HEK293 (cell line): ENCODE results near the gene PHKA1.
A peak's percentile ranks its signal among the peaks of the same experiment; 100 is the strongest.

ENCODE experiments used
- EGR2 ChIP-seq: fragments of 450-650 bp; formaldehyde crosslinking; IDR thresholded peaks from 2 replicates; pipeline ENCODE4 v1.5.1; 2016; ENCODE audit warnings: low read depth, missing biosample characterization, missing genetic modification characterization
- IKZF3 ChIP-seq: fragments of 450-650 bp; IDR thresholded peaks from 2 replicates; pipeline ENCODE4 v1.5.0; 2018; ENCODE audit warnings: missing biosample characterization, mild to moderate bottlenecking, missing genetic modification characterization, moderate library complexity
- ZBTB17 ChIP-seq: fragments of 450-650 bp; formaldehyde crosslinking; IDR thresholded peaks from 2 replicates; pipeline ENCODE4 v1.5.1; 2016; ENCODE audit warnings: missing biosample characterization, missing genetic modification characterization
- ZBTB20 ChIP-seq: fragments of 450-650 bp; formaldehyde crosslinking; IDR thresholded peaks from 2 replicates; pipeline ENCODE4 v1.5.1; 2016; ENCODE audit warnings: missing biosample characterization, missing genetic modification characterization
- ZBTB8A ChIP-seq: fragments of 450-650 bp; formaldehyde crosslinking; IDR thresholded peaks from 2 replicates; pipeline ENCODE4 v1.5.1; 2016; ENCODE audit warnings: missing biosample characterization, missing genetic modification characterization
- ZFP37 ChIP-seq: fragments of 450-650 bp; formaldehyde crosslinking; IDR thresholded peaks from 2 replicates; pipeline ENCODE4 v1.5.1; 2016; ENCODE audit warnings: missing biosample characterization, missing genetic modification characterization
- ZIC2 ChIP-seq: fragments of 450-650 bp; formaldehyde crosslinking; IDR thresholded peaks from 2 replicates; pipeline ENCODE4 v1.5.1; 2016; ENCODE audit warnings: missing biosample characterization, missing genetic modification characterization
- ZNF10 ChIP-seq: fragments of 450-650 bp; formaldehyde crosslinking; IDR thresholded peaks from 2 replicates; pipeline ENCODE4 v1.5.1; 2017; ENCODE audit warnings: missing biosample characterization, missing genetic modification characterization
- ZNF16 ChIP-seq: fragments of 450-650 bp; formaldehyde crosslinking; IDR thresholded peaks from 2 replicates; pipeline ENCODE4 v1.5.1; 2016; ENCODE audit warnings: low read depth, missing biosample characterization, missing genetic modification characterization
- ZNF174 ChIP-seq: fragments of 450-650 bp; formaldehyde crosslinking; IDR thresholded peaks from 2 replicates; pipeline ENCODE4 v1.5.0; 2017; ENCODE audit warnings: missing biosample characterization, mild to moderate bottlenecking, missing genetic modification characterization
- ZNF184 ChIP-seq: fragments of 450-650 bp; IDR thresholded peaks from 2 replicates; pipeline ENCODE4 v1.5.1; 2018; ENCODE audit warnings: missing biosample characterization, mild to moderate bottlenecking, missing genetic modification characterization
- ZNF274 ChIP-seq, 2 experiments: fragments of 200-500 bp in 1 of 2; fragments of 450-650 bp in 1 of 2; sonication (Bioruptor generic) in 1 of 2; formaldehyde crosslinking in 1 of 2; IDR thresholded peaks; 2 replicates each; pipeline versions ENCODE4 v1.5.1 to v1.6.1; 2014 to 2016; ENCODE audit warnings: borderline replicate concordance in 1 of 2, inconsistent platforms in 1 of 2, low read length in 1 of 2, missing biosample characterization in 1 of 2, missing genetic modification characterization in 1 of 2
- ZNF423 ChIP-seq: fragments of 450-650 bp; formaldehyde crosslinking; IDR thresholded peaks from 2 replicates; pipeline ENCODE4 v1.5.1; 2016; ENCODE audit warnings: missing biosample characterization, missing genetic modification characterization
- ZNF555 ChIP-seq: fragments of 450-650 bp; formaldehyde crosslinking; conservative IDR thresholded peaks from 2 replicates; pipeline ENCODE4 v1.5.1; 2017; ENCODE audit warnings: missing biosample characterization, mild to moderate bottlenecking, missing genetic modification characterization, inconsistent platforms
- ZNF558 ChIP-seq: fragments of 450-650 bp; formaldehyde crosslinking; IDR thresholded peaks from 2 replicates; pipeline ENCODE4 v1.5.1; 2016; ENCODE audit warnings: missing biosample characterization, missing genetic modification characterization
- ZNF560 ChIP-seq: fragments of 450-650 bp; formaldehyde crosslinking; IDR thresholded peaks from 2 replicates; pipeline ENCODE4 v1.5.1; 2017; ENCODE audit warnings: missing biosample characterization, missing genetic modification characterization, borderline replicate concordance
- ZNF561 ChIP-seq: fragments of 450-650 bp; IDR thresholded peaks from 2 replicates; pipeline ENCODE4 v1.5.1; 2018; ENCODE audit warnings: missing biosample characterization, missing genetic modification characterization, borderline replicate concordance
- ZNF600 ChIP-seq: fragments of 450-650 bp; formaldehyde crosslinking; IDR thresholded peaks from 2 replicates; pipeline ENCODE4 v1.5.1; 2016; ENCODE audit warnings: missing biosample characterization, missing genetic modification characterization
- ZNF610 ChIP-seq: fragments of 450-650 bp; formaldehyde crosslinking; IDR thresholded peaks from 2 replicates; pipeline ENCODE4 v1.5.1; 2016; ENCODE audit warnings: missing biosample characterization, missing genetic modification characterization, borderline replicate concordance
- ZNF629 ChIP-seq: fragments of 450-650 bp; formaldehyde crosslinking; IDR thresholded peaks from 2 replicates; pipeline ENCODE4 v1.5.1; 2017; ENCODE audit warnings: missing biosample characterization, missing genetic modification characterization
- ZNF658 ChIP-seq: fragments of 450-650 bp; formaldehyde crosslinking; IDR thresholded peaks from 2 replicates; pipeline ENCODE4; 2016; ENCODE audit warnings: missing biosample characterization, missing genetic modification characterization
- ZNF677 ChIP-seq: fragments of 450-650 bp; IDR thresholded peaks from 2 replicates; pipeline ENCODE4 v1.5.0; 2018; ENCODE audit warnings: missing biosample characterization, mild to moderate bottlenecking, missing genetic modification characterization, moderate library complexity
- ZNF701 ChIP-seq: fragments of 450-650 bp; formaldehyde crosslinking; IDR thresholded peaks from 2 replicates; pipeline ENCODE4 v1.5.1; 2016; ENCODE audit warnings: missing biosample characterization, missing genetic modification characterization
- ZNF776 ChIP-seq: fragments of 450-650 bp; formaldehyde crosslinking; IDR thresholded peaks from 2 replicates; pipeline ENCODE4 v1.5.0; 2017; ENCODE audit warnings: missing biosample characterization, missing genetic modification characterization, borderline replicate concordance
- ZNF837 ChIP-seq: fragments of 450-650 bp; formaldehyde crosslinking; IDR thresholded peaks from 2 replicates; pipeline ENCODE4 v1.5.1; 2016; ENCODE audit warnings: missing biosample characterization, missing genetic modification characterization
- ZSCAN16 ChIP-seq: fragments of 450-650 bp; formaldehyde crosslinking; IDR thresholded peaks from 2 replicates; pipeline ENCODE4 v1.5.1; 2016; ENCODE audit warnings: missing biosample characterization, missing genetic modification characterization
- ZXDB ChIP-seq: fragments of 450-650 bp; formaldehyde crosslinking; IDR thresholded peaks from 2 replicates; pipeline ENCODE4 v1.5.1; 2016; ENCODE audit warnings: missing biosample characterization, missing genetic modification characterization
- TF ChIP-seq, protein P1 (sequence below): fragments of 450-650 bp; formaldehyde crosslinking; IDR thresholded peaks from 2 replicates; pipeline ENCODE4 v1.5.1; 2016; ENCODE audit warnings: missing biosample characterization, missing genetic modification characterization
- TF ChIP-seq, protein P2 (sequence below): fragments of 450-650 bp; formaldehyde crosslinking; IDR thresholded peaks from 2 replicates; pipeline ENCODE4 v1.5.1; 2016; ENCODE audit warnings: missing biosample characterization, missing genetic modification characterization
- TF ChIP-seq, protein P3 (sequence below): fragments of 450-650 bp; formaldehyde crosslinking; IDR thresholded peaks from 2 replicates; pipeline ENCODE4 v1.5.1; 2017; ENCODE audit warnings: missing biosample characterization, missing genetic modification characterization
- TF ChIP-seq, protein P4 (sequence below): fragments of 450-650 bp; formaldehyde crosslinking; IDR thresholded peaks from 2 replicates; pipeline ENCODE4 v1.5.1; 2016; ENCODE audit warnings: missing biosample characterization, missing genetic modification characterization

PHKA1 gene

DNA sequence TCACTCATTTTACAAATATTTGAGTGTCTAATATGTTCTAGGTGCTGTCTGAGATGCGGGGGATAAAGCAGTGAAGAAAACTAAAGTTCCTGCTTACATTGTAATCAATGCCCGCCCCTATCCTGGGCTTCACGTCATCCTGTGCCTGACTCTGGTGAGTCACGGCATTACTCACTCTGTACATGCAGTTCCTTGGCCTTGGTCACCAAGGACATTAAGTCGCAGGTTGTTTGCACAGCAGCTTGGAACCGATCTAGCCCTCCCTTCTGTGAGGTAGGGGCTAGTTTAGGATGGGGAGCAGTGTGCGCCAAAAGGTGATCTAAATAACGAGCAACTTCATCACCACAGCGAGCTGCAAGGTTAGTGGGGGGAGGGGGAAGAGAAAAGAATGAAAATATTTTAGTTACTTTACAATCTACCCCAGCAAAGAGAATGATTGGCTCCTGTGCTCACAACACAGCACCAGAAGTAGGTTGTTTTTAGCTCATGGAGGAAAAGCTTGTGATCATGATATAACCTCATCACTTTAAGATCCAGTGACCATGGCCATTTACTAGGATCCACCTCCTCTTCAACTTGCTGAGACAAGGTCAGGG lies 93.5 kb downstream of the PHKA1 start (continued):
- TF ChIP-seq ZNF701 (tag by site-specific recombination) (no peak), ZNF560 (tag by site-specific recombination) (no peak), ZIC2 (tag by site-specific recombination) (no peak), ZBTB17 (tag by site-specific recombination) (no peak), ZNF10 (no peak), ZNF600 (no peak), ZNF423 (no peak), ZNF677 (tag by site-specific recombination) (no peak), ZFP37 (tag by site-specific recombination) (peak; percentile 44; the same call in 1 of the 2 replicates), ZNF837 (tag by site-specific recombination) (no peak), ZNF629 (tag by site-specific recombination) (peak; percentile 93), ZNF555 (tag by site-specific recombination) (no peak), ZNF610 (no peak), EGR2 (tag by site-specific recombination) (no peak), ZBTB20 (tag by site-specific recombination) (no peak), ZNF558 (no peak), ZNF274 (IDR thresholded peaks at IDR 0.05; ENCODE audit: low read length) (no peak), ZNF274 (tag by site-specific recombination; IDR thresholded peaks at IDR 0.05; ENCODE audit: borderline replicate concordance) (no peak), ZBTB8A (tag by site-specific recombination) (no peak), ZSCAN16 (tag by site-specific recombination) (no peak), ZNF184 (tag by site-specific recombination) (peak; percentile 58; the same call in 1 of the 2 replicates), ZNF776 (no peak), IKZF3 (tag by site-specific recombination) (no peak), ZNF16 (tag by site-specific recombination) (no peak), ZXDB (tag by site-specific recombination) (no peak), ZNF561 (tag by site-specific recombination) (no peak), ZNF658 (no peak), ZNF174 (tag by site-specific recombination) (no peak)
- TF ChIP-seq, protein P1, sequence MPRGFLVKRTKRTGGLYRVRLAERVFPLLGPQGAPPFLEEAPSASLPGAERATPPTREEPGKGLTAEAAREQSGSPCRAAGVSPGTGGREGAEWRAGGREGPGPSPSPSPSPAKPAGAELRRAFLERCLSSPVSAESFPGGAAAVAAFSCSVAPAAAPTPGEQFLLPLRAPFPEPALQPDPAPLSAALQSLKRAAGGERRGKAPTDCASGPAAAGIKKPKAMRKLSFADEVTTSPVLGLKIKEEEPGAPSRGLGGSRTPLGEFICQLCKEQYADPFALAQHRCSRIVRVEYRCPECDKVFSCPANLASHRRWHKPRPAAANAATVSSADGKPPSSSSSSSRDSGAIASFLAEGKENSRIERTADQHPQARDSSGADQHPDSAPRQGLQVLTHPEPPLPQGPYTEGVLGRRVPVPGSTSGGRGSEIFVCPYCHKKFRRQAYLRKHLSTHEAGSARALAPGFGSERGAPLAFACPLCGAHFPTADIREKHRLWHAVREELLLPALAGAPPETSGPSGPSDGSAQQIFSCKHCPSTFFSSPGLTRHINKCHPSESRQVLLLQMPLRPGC (tag by site-specific recombination) = peak; percentile 52; the same call in 1 of the 2 replicates
- TF ChIP-seq, protein P2, sequence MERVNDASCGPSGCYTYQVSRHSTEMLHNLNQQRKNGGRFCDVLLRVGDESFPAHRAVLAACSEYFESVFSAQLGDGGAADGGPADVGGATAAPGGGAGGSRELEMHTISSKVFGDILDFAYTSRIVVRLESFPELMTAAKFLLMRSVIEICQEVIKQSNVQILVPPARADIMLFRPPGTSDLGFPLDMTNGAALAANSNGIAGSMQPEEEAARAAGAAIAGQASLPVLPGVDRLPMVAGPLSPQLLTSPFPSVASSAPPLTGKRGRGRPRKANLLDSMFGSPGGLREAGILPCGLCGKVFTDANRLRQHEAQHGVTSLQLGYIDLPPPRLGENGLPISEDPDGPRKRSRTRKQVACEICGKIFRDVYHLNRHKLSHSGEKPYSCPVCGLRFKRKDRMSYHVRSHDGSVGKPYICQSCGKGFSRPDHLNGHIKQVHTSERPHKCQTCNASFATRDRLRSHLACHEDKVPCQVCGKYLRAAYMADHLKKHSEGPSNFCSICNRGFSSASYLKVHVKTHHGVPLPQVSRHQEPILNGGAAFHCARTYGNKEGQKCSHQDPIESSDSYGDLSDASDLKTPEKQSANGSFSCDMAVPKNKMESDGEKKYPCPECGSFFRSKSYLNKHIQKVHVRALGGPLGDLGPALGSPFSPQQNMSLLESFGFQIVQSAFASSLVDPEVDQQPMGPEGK (tag by site-specific recombination) = no peak
- TF ChIP-seq, protein P3, sequence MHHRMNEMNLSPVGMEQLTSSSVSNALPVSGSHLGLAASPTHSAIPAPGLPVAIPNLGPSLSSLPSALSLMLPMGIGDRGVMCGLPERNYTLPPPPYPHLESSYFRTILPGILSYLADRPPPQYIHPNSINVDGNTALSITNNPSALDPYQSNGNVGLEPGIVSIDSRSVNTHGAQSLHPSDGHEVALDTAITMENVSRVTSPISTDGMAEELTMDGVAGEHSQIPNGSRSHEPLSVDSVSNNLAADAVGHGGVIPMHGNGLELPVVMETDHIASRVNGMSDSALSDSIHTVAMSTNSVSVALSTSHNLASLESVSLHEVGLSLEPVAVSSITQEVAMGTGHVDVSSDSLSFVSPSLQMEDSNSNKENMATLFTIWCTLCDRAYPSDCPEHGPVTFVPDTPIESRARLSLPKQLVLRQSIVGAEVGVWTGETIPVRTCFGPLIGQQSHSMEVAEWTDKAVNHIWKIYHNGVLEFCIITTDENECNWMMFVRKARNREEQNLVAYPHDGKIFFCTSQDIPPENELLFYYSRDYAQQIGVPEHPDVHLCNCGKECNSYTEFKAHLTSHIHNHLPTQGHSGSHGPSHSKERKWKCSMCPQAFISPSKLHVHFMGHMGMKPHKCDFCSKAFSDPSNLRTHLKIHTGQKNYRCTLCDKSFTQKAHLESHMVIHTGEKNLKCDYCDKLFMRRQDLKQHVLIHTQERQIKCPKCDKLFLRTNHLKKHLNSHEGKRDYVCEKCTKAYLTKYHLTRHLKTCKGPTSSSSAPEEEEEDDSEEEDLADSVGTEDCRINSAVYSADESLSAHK (tag by site-specific recombination) = no peak
- TF ChIP-seq, protein P4, sequence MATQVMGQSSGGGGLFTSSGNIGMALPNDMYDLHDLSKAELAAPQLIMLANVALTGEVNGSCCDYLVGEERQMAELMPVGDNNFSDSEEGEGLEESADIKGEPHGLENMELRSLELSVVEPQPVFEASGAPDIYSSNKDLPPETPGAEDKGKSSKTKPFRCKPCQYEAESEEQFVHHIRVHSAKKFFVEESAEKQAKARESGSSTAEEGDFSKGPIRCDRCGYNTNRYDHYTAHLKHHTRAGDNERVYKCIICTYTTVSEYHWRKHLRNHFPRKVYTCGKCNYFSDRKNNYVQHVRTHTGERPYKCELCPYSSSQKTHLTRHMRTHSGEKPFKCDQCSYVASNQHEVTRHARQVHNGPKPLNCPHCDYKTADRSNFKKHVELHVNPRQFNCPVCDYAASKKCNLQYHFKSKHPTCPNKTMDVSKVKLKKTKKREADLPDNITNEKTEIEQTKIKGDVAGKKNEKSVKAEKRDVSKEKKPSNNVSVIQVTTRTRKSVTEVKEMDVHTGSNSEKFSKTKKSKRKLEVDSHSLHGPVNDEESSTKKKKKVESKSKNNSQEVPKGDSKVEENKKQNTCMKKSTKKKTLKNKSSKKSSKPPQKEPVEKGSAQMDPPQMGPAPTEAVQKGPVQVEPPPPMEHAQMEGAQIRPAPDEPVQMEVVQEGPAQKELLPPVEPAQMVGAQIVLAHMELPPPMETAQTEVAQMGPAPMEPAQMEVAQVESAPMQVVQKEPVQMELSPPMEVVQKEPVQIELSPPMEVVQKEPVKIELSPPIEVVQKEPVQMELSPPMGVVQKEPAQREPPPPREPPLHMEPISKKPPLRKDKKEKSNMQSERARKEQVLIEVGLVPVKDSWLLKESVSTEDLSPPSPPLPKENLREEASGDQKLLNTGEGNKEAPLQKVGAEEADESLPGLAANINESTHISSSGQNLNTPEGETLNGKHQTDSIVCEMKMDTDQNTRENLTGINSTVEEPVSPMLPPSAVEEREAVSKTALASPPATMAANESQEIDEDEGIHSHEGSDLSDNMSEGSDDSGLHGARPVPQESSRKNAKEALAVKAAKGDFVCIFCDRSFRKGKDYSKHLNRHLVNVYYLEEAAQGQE (tag by site-specific recombination) = no peak
